HCT116 (cell line): ENCODE results near the gene SLC39A10.

Experiments
- EGR1 ChIP-seq: IDR thresholded peaks from 2 replicates; pipeline ENCODE4 v1.6.1; 2012; ENCODE audit warnings: low read depth
- POLR2AphosphoS5 ChIP-seq: IDR thresholded peaks from 2 replicates; pipeline ENCODE4 v1.6.1; 2011; ENCODE audit warnings: mild to moderate bottlenecking, low read depth, low read length, moderate library complexity

DNA sequence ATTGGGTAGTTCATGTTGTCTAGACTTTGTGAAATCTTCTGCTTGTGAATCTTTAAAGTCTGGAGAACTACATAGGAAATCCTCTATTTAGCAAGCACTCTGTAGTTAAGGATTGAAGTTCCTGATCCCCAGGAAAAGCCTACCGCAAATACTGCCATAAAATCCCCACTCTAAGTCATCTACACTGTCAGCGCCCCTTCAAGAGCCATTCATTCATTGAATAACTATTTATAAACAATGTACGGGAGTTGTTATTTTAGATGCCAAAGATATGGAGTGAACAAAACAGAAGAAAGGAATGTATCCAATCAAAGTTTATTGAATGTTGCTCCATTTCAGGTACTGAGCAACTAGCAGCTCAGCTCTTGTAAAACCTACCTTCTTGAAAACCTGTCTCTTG lies 36.5 kb upstream of the SLC39A10 start:
- TF ChIP-seq POLR2AphosphoS5 (no peak), EGR1 (no peak)
